H1 (cell line): ENCODE results near the gene HOXC13. TPM values are rescaled to one million over a fixed set of nuclear protein-coding genes. Genes with fewer than 3 reads are reported as not detected.

ENCODE experiments used
- CTCF ChIA-PET: fragments of 300-600 bp; sonication (Branson Sonifier 250); formaldehyde crosslinking; loops from one replicate; lab custom pipeline; 2021; ENCODE audit not compliant: partially characterized antibody; lab: Charles Lee
- POLR2A ChIA-PET: fragments of 300-600 bp; sonication (Branson Sonifier 250); formaldehyde crosslinking; loops from one replicate; lab custom pipeline; 2021; ENCODE audit warnings: inconsistent platforms; ENCODE audit not compliant: partially characterized antibody; lab: Charles Lee
- DNase-seq, 2 experiments: peaks; one replicate each; pipeline versions ENCODE4 v3.0.0 to v3.0.0-alpha.2; 2010 to 2022; ENCODE audit warnings: low spot score in 2 of 2, low read depth in 1 of 2, mixed read lengths in 1 of 2
- FAIRE-seq: peaks from 2 replicates; lab custom pipeline; 2011; peaks lifted over from hg19 to GRCh38; lab: Jason Lieb, UNC
- H2AFZ ChIP-seq: 2 replicates; pipeline ENCODE4 v1.8.1; 2012; ENCODE audit warnings: low read length, inconsistent platforms
- H2AK5ac ChIP-seq: 2 replicates; pipeline ENCODE4 v1.6.1; 2013; ENCODE audit warnings: low read depth, low read length
- H2BK120ac ChIP-seq: replicated peaks from 2 replicates; pipeline ENCODE3; 2013; ENCODE audit warnings: low read depth, low read length, inconsistent platforms
- H2BK12ac ChIP-seq: 2 replicates; pipeline ENCODE4 v1.6.1; 2013; ENCODE audit warnings: low read depth, low read length
- H2BK15ac ChIP-seq: 2 replicates; pipeline ENCODE4 v1.6.1; 2013; ENCODE audit warnings: low read length
- H2BK20ac ChIP-seq: 2 replicates; pipeline ENCODE4 v1.6.1; 2013; ENCODE audit warnings: low read length
- H2BK5ac ChIP-seq: 2 replicates; pipeline ENCODE4 v1.6.1; 2013; ENCODE audit warnings: low read depth, low read length
- H3K14ac ChIP-seq: 2 replicates; pipeline ENCODE4 v1.6.1; 2013; ENCODE audit warnings: inconsistent platforms; ENCODE audit not compliant: insufficient read length
- H3K18ac ChIP-seq: 2 replicates; pipeline ENCODE4 v1.6.1; 2013; ENCODE audit warnings: low read length; ENCODE audit errors: extremely low read depth
- H3K23ac ChIP-seq: 2 replicates; pipeline ENCODE4 v1.6.1; 2013; ENCODE audit warnings: inconsistent platforms; ENCODE audit not compliant: insufficient read length
- H3K23me2 ChIP-seq: 2 replicates; pipeline ENCODE4 v1.6.1; 2013; ENCODE audit warnings: low read depth, low read length
- H3K27ac ChIP-seq: 2 replicates; pipeline ENCODE4 v1.6.1; 2011; ENCODE audit warnings: low read depth, low read length, inconsistent platforms
- H3K27me3 ChIP-seq, 4 experiments: replicated peaks in 1 of 4; 1 replicate in 1 of 4; 2 replicates in 3 of 4; pipeline versions ENCODE4 v1.6.1 to v1.8.1; 2011 to 2013; ENCODE audit warnings: low read length in 3 of 4, mild to moderate bottlenecking in 3 of 4, inconsistent platforms in 2 of 4, mixed read lengths in 2 of 4, moderate library complexity in 1 of 4; ENCODE audit not compliant: control insufficient read depth in 3 of 4, insufficient read depth in 3 of 4; ENCODE audit errors: extremely low read depth in 1 of 4
- H3K36me3 ChIP-seq, 4 experiments: 2 replicates each; pipeline versions ENCODE4 v1.6.1 to v1.8.1; 2011 to 2013; ENCODE audit warnings: mild to moderate bottlenecking in 4 of 4, low read length in 3 of 4, moderate library complexity in 2 of 4, control low read depth in 1 of 4, inconsistent platforms in 1 of 4; ENCODE audit not compliant: insufficient read depth in 4 of 4, control insufficient read depth in 2 of 4
- H3K4ac ChIP-seq: replicated peaks from 2 replicates; pipeline ENCODE3; 2013; ENCODE audit warnings: low read length, low read depth, mixed read lengths, inconsistent platforms; ENCODE audit not compliant: insufficient read length
- H3K4me1 ChIP-seq, 4 experiments: replicated peaks in 1 of 4; 1 replicate in 1 of 4; 2 replicates in 3 of 4; pipeline versions ENCODE4 v1.6.1 to v1.8.1; 2011 to 2013; ENCODE audit warnings: low read length in 3 of 4, inconsistent platforms in 2 of 4, mixed read lengths in 1 of 4; ENCODE audit not compliant: insufficient read depth in 4 of 4, control insufficient read depth in 3 of 4
- H3K4me2 ChIP-seq, 2 experiments: 2 replicates each; pipeline versions ENCODE4 v1.6.1 to v1.8.1; 2011 to 2013; ENCODE audit warnings: low read depth in 2 of 2, low read length in 2 of 2, control low read depth in 1 of 2, inconsistent platforms in 1 of 2, mild to moderate bottlenecking in 1 of 2; ENCODE audit not compliant: insufficient read depth in 1 of 2
- H3K4me3 ChIP-seq, 4 experiments: fragments of 200-600, 300-600 bp in 1 of 4; sonication (generic), shearing (Covaris generic), sonication (Bioruptor Twin) in 1 of 4; 2 replicates each; pipeline versions ENCODE4 v1.5.1 to v1.8.1; 2011 to 2016; ENCODE audit warnings: low read length in 4 of 4, low read depth in 3 of 4, control low read depth in 2 of 4, inconsistent platforms in 2 of 4, mild to moderate bottlenecking in 2 of 4, mixed read lengths in 1 of 4, moderate library complexity in 1 of 4; ENCODE audit not compliant: insufficient read depth in 2 of 4; ENCODE audit errors: extremely low read depth in 1 of 4
- H3K56ac ChIP-seq: replicated peaks from 2 replicates; pipeline ENCODE3; 2013; ENCODE audit warnings: low read depth, mild to moderate bottlenecking, mixed read lengths, low read length, inconsistent platforms; ENCODE audit not compliant: insufficient read length
- H3K79me1 ChIP-seq: 2 replicates; pipeline ENCODE4 v1.6.1; 2013; ENCODE audit warnings: low read depth, low read length, control low read depth
- H3K79me2 ChIP-seq, 2 experiments: 2 replicates each; pipeline versions ENCODE4 v1.6.1 to v1.8.1; 2012 to 2013; ENCODE audit warnings: low read length in 2 of 2, mild to moderate bottlenecking in 2 of 2, inconsistent platforms in 1 of 2; ENCODE audit not compliant: insufficient read depth in 2 of 2, control insufficient read depth in 1 of 2
- H3K9ac ChIP-seq, 4 experiments: replicated peaks in 1 of 4; 1 replicate in 1 of 4; 2 replicates in 3 of 4; pipeline versions ENCODE4 v1.6.1 to v1.8.1; 2011 to 2013; ENCODE audit warnings: low read depth in 3 of 4, low read length in 3 of 4, control low read depth in 2 of 4, mild to moderate bottlenecking in 2 of 4, moderate library complexity in 2 of 4, inconsistent platforms in 1 of 4; ENCODE audit errors: extremely low read depth in 1 of 4
- H3K9me3 ChIP-seq, 2 experiments: 2 replicates each; pipeline versions ENCODE4 v1.6.1 to v1.8.1; 2012 to 2013; ENCODE audit warnings: mild to moderate bottlenecking in 2 of 2, moderate library complexity in 2 of 2, control low read depth in 1 of 2, inconsistent platforms in 1 of 2, low read depth in 1 of 2, low read length in 1 of 2, mixed read lengths in 1 of 2; ENCODE audit not compliant: insufficient read depth in 2 of 2
- H4K20me1 ChIP-seq, 2 experiments: replicated peaks in 1 of 2; 2 replicates each; pipeline versions ENCODE3 to v1.8.1; 2011 to 2013; ENCODE audit warnings: inconsistent platforms in 2 of 2, low read length in 2 of 2, mild to moderate bottlenecking in 1 of 2; ENCODE audit not compliant: insufficient read depth in 2 of 2, control insufficient read depth in 1 of 2
- H4K5ac ChIP-seq: 2 replicates; pipeline ENCODE4 v1.6.1; 2013; ENCODE audit warnings: low read length, low read depth, mixed read lengths, inconsistent platforms; ENCODE audit not compliant: insufficient read length
- H4K8ac ChIP-seq: 2 replicates; pipeline ENCODE4 v1.8.0; 2013; ENCODE audit warnings: mild to moderate bottlenecking, moderate library complexity, low read length, inconsistent platforms; ENCODE audit not compliant: insufficient read depth; ENCODE audit errors: extremely low read depth
- H4K91ac ChIP-seq: replicated peaks from 2 replicates; pipeline ENCODE3; 2013; ENCODE audit warnings: low read length, mixed read lengths, inconsistent platforms; ENCODE audit not compliant: insufficient read length
- ASH2L ChIP-seq: fragments of 200-600, 300-600 bp; sonication (generic); IDR thresholded peaks from one replicate; pipeline ENCODE4 v1.7.1; 2017; ENCODE audit warnings: low read length
- E2F6 ChIP-seq: IDR thresholded peaks from 2 replicates; pipeline ENCODE4 v1.6.1; 2012; ENCODE audit warnings: inconsistent platforms
- EZH2 ChIP-seq: fragments of 200-600 bp; sonication (generic); IDR thresholded peaks from 2 replicates; pipeline ENCODE4 v1.7.1; 2012; ENCODE audit warnings: low read depth, mild to moderate bottlenecking, moderate library complexity, low read length, inconsistent platforms; ENCODE audit not compliant: severe bottlenecking
- GTF2F1 ChIP-seq: IDR thresholded peaks from 2 replicates; pipeline ENCODE4 v1.6.1; 2012; ENCODE audit warnings: low read depth, low read length, improper control_type of control experiment, borderline replicate concordance
- KDM4A ChIP-seq: IDR thresholded peaks from one replicate; pipeline ENCODE4 v1.7.1; 2012; ENCODE audit warnings: low read depth, mild to moderate bottlenecking, moderate library complexity, low read length, inconsistent platforms; ENCODE audit not compliant: severe bottlenecking
- NANOG ChIP-seq: IDR thresholded peaks from 2 replicates; pipeline ENCODE4 v1.6.1; 2011; ENCODE audit warnings: low read length, low read depth, mild to moderate bottlenecking, inconsistent platforms; ENCODE audit not compliant: insufficient read depth, poor library complexity, severe bottlenecking
- RNF2 ChIP-seq: fragments of 200-900, 300-1000 bp; sonication (generic); IDR thresholded peaks from 2 replicates; pipeline ENCODE4 v1.7.1; 2016; ENCODE audit warnings: borderline replicate concordance, low read depth, mild to moderate bottlenecking, antibody characterized with exemption, low read length; ENCODE audit not compliant: poor library complexity, severe bottlenecking; ENCODE audit errors: missing control alignments
- SUZ12 ChIP-seq: fragments of 200-600 bp; sonication (generic); IDR thresholded peaks from 2 replicates; pipeline ENCODE4 v1.6.1; 2012; ENCODE audit warnings: mild to moderate bottlenecking, inconsistent platforms, low read length, moderate library complexity, mixed read lengths
- TAF7 ChIP-seq: optimal IDR thresholded peaks from 2 replicates; pipeline ENCODE3; 2011; ENCODE audit warnings: low read depth, mild to moderate bottlenecking, inconsistent platforms, low read length, moderate library complexity, borderline replicate concordance
- TEAD4 ChIP-seq: IDR thresholded peaks from 2 replicates; pipeline ENCODE4 v1.6.1; 2012; ENCODE audit warnings: low read depth, low read length, inconsistent platforms, mixed read lengths
- WGBS, 2 experiments: shearing (Covaris generic) in 1 of 2; methylation state at CpG; one replicate each; pipeline versions ENCODE4 v1.1.6 to v1.1.7; 2013 to 2015; ENCODE audit warnings: low lambda C conversion rate in 2 of 2, mixed read lengths in 2 of 2, inconsistent platforms in 1 of 2, low coverage in 1 of 2, missing lambda C conversion rate in 1 of 2; ENCODE audit not compliant: insufficient replicate concordance in 2 of 2, insufficient coverage in 1 of 2, insufficient read length in 1 of 2; ENCODE audit errors: extremely low coverage in 1 of 2, missing lambda C conversion rate in 1 of 2; 5-methylcytosine and 5-hydroxymethylcytosine counted together
- polyA plus RNA-seq, 7 experiments: library from polyadenylated mRNA; depleted of rRNA in 3 of 7; stranded (reverse) in 5 of 7; unstranded in 2 of 7; fragments of >200 nt in 5 of 7; fragments of 200-250 nt in 2 of 7; gene quantifications; 1 replicate in 5 of 7; 2 replicates in 1 of 7; 4 replicates in 1 of 7; pipeline versions ENCODE4 v1.2.1 to v1.2.3, GENCODE V29; 2011 to 2013; ENCODE audit warnings: missing spikeins in 2 of 7, mixed read lengths in 2 of 7
- total RNA-seq: library from RNA; stranded (reverse); fragmentation: NEBNext Ultra II Directional; extraction: Animal tissue kit (Norgen Biotek cat#: 25700); gene quantifications from 2 replicates; pipeline ENCODE4 v1.2.1, GENCODE V29; 2021

HOXC13 gene
- total and polyA plus RNA-seq, 2 of the 8 experiments (the other 6 are each of a cell fraction or from before 2014, with no cell fraction given) = 0.02 TPM; not detected in 1

GRCh38 chr12:53928054-53928835 is 10.4 kb upstream of the HOXC13 start:
- Histone ChIP-seq H3K27me3 (peaks cover 83 to 100% (median 97%) of the 10 kb centered on the region in 4 experiments), H4K5ac (no peak overlapping the region), H4K8ac (peak overlapping the region; percentile 57; the same call in 1 of the 2 replicates), H3K23me2 (no peaks in the 10 kb centered on the region), H3K4me2 (peak overlapping the region in 1 of 2 experiments; percentile 36; a peak in 2 of 4 replicates), H3K23ac (no peak overlapping the region), H3K79me2 (no peaks in the 10 kb centered on the region), H2BK120ac (no peak overlapping the region), H3K9ac (no peak overlapping the region; a peak in 1 of 7 replicates), H4K91ac (no peak overlapping the region), H2BK12ac (no peak overlapping the region), H2AFZ (no peak overlapping the region), H3K56ac (no peak overlapping the region), H2BK5ac (no peak overlapping the region), H2BK20ac (no peak overlapping the region), H3K27ac (no peak overlapping the region), H3K4ac (no peak overlapping the region), H3K4me3 (no peak overlapping the region), H3K9me3 (no peaks in the 10 kb centered on the region), H3K4me1 (peaks cover 0 to 8% (median 2%) of the 10 kb centered on the region in 4 experiments; a peak in 4 of 7 replicates), H3K36me3 (no peaks in the 10 kb centered on the region), H4K20me1 (peaks cover 6 to 16% of the 10 kb centered on the region in 2 experiments), H3K18ac (no peak overlapping the region), H2BK15ac (no peak overlapping the region), H3K14ac (no peak overlapping the region), H3K79me1 (no peaks in the 10 kb centered on the region), H2AK5ac (no peak overlapping the region)
- ChIA-PET POLR2A (interaction anchor here (0.6 kb wide), 1 partner anchor 225 kb away, joined by 3 read pairs; no protein-coding TSS in a partner anchor), CTCF (interaction anchor here (1.3 to 1.9 kb wide), 5 partner anchors 12 to 159 kb away, joined by 3 to 5 read pairs (median 4); no protein-coding TSS in a partner anchor)
- FAIRE-seq (no peak), DNase-seq (no peak)
- 11% methylated on average over 31 of the region's 31 CpGs; no CpG with 5 or more reads in 1 of the 2 experiments for WGBS, 2 experiments
- TF ChIP-seq ASH2L (no peak), SUZ12 (peak; percentile 93), KDM4A (no peak), TAF7 (no peak), RNF2 (peak; percentile 92), EZH2 (peak; percentile 94), E2F6 (no peak), NANOG (no peak), GTF2F1 (no peak), TEAD4 (no peak)
